Right renal pelvis (tissue), 4 donors: ENCODE results near the gene SPATA20. TPM values are rescaled to one million over a fixed set of nuclear protein-coding genes. Genes with fewer than 3 reads are reported as not detected.
A peak's percentile ranks its signal among the peaks of the same experiment; 100 is the strongest.

Source experiments
- DNase-seq, 4 donors: peaks; one replicate each; pipeline ENCODE4 v3.0.0-alpha.2; 2013; ENCODE audit warnings: low read depth in 4 of 4, low spot score in 3 of 4, missing footprints in 1 of 4
- polyA plus RNA-seq, 4 donors: library from polyadenylated mRNA; unstranded; fragments of 120-200 nt; gene quantifications; one replicate each; pipeline ENCODE4 v1.2.1, GENCODE V29; 2013; ENCODE audit not compliant: insufficient read length in 4 of 4

The SPATA20 gene
- polyA plus RNA-seq, 4 donors = 52.2 to 62.3 (median 53.7) TPM

DNA sequence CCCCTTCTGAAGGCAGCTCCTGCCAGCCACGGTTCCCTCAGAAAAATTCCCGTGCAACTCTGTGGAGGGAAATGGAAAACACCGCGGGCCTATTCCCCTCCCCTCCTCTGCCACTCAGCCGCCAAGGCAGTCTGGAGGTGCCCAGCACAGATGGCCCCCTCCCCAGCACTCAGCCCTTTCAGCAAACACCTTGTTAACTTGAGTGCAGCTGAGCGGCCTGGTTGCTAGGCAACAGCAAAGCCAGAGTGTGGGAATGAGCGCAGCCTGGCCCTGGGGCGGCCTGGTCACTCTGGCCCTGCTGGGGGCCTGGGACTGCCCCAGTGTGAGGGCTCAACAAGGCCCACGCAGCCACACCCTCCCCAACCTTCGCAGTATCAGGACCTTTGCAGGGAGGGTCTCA lies 46.3 kb downstream of the SPATA20 start:
- DNase-seq = peak in 1 of 4 donors; percentile 51

DNA sequence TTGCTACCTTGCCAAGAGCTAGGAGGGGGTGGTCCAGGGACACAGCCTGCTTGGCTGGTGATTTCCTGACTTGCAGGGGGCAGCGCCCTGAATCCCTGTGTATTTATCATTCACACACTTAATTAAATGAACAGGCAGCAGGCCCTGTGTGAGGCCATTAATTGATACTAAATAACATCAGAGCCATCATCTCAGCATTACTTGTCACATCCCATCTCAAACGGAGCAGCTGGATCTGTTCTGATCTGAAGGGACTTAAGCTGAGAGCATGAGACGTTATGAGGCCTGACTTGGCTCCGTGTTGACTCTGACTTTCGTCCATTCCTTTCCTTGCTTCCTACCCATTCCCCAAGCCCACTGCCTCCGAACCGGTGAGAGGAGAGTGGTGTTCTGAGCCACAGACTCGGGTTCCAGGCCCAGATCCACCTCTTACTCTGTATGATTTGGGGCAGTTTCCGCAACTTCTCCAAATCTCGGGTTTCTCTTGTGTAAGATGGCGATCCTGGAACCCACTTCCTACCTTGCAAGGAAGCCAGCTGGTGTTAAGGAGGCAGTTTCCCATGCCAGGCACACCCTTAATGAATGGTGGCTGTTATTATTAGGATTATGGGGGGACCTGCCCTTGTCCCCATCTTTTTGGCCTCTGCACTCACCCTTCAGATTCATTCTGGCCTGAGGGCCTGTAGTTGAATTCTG lies 47.3 kb downstream of the SPATA20 start:
- no peak for DNase-seq

DNA sequence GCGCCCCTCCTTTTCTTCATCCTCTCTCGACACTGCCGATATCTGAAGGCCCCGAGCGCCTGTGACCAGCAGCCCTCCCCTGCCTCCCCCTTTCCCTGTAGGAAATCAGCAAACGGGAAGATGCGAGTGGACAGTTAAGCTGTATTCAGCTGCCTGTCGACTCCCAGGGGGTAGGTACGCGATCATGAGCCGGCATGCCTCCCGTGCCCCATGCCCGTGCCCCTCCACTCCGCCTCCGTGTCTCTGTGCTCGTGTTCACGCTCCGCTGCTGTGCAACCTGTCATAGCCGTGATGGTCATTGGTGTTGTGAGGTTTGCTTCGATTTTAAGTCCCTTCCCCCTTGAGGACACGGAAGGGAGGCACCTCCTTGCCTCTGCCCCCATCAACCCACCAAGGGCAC lies 47.9 kb downstream of the SPATA20 start:
- no peak for DNase-seq

DNA sequence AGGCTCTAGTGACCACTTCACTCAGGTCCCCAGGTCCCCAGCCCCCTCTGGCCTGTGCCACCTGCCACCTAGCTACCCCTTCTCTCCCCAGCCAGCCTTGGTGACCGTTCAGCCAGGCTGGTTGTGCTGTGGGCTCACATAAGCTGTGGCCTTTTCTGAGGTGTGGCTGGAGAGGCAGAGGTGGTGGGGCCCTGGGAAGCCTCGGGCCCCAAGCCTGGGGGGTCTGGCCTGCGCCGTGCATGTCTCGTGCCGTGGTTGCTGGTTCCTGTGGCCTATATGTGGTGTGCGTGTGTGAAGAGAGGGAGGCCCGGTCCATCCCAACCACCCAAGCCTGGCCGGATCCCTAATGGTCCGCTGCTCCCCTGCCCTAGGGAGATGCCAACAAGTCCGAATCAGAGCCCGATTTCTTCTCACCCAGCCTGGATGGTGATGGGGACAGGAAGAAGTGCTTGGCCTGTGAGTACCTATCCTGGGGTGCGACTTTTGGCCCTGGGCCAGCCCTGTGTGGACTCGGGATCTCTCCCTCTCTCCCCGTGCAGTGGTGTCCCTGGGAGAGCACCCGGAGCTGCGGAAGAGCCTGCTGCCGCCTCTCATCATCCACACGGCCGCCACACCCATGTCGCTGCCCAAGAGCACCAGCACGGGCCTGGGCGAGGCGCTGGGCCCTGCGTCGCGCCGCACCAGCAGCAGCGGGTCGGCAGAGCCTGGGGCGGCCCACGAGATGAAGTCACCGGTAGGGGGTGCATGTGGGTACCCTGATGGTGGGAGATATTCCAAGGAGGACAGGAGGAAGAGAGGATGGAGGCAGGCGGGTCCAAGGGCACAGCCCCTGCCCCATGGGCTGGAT lies 49.4 kb downstream of the SPATA20 start:
- DNase-seq = no peak

DNA sequence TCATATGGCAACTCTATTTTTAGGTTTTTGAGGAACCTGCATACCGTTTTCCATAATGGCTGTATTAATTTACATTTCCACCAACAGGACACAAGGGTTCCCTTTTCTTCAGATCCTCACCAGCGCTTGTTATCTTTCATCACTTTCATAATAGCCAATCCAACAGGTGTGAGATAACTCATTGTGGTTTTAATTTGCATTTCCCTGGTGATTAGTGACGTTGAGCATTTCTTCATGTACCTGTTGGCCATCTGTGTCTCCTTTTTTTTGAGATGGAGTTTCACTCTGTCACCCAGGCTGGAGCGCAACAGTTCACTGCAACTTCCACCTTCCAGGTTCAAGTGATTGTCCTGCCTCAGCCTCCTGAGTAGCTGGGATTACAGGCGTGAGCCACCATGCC lies 51.5 kb downstream of the SPATA20 start:
- no peak for DNase-seq

DNA sequence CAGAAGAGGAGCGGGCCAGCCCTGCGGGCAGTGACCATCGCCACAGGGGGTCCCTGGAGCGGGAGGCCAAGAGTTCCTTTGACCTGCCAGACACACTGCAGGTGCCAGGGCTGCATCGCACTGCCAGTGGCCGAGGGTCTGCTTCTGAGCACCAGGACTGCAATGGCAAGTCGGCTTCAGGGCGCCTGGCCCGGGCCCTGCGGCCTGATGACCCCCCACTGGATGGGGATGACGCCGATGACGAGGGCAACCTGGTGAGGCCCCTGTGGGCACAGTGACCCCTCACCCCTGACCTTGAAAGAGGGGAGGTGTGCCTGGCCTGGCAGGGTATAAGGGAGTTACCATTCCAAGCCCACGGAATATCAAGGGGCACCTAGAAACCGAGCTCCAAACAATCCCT lies 52.6 kb downstream of the SPATA20 start:
- DNase-seq = no peak

DNA sequence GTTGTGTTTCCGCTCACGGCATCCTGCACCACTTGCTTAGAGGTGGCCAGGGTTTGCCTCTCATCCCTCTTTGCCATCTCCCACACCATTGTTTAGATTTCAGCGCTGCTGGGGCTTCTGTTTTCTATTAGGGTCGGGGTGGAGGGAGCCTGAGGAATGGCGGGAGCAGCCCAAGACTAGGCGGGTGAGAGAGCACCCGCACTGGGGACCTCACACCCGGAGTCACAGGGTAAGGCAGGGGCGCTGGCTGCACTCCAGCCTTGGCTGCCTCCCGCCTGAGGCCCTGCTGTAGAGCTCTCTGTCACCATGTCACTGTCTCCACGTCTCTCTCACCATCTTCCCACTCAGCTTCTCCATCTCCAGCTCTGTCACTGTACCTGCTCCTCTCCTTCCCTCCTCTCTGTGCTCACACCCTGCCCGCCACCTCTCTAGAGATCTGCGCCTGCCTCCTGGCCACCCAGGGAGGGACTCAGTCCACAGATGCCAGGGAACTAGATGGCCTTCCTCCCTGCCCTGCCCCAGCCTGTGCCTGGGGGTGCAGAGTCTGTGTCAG lies 54.9 kb downstream of the SPATA20 start:
- no peak for DNase-seq

DNA sequence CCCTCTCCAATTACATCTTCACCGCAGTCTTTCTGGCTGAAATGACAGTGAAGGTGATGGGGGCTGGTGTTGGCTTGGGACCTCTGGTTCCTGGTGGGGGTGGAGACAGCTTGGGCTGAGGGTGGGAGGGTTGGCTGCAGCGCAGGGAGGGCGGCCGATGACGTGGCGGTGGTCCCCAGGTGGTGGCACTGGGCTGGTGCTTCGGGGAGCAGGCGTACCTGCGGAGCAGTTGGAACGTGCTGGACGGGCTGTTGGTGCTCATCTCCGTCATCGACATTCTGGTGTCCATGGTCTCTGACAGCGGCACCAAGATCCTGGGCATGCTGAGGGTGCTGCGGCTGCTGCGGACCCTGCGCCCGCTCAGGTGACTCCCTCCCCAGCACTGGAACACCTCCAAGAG lies 55.9 kb downstream of the SPATA20 start:
- DNase-seq = no peak

DNA sequence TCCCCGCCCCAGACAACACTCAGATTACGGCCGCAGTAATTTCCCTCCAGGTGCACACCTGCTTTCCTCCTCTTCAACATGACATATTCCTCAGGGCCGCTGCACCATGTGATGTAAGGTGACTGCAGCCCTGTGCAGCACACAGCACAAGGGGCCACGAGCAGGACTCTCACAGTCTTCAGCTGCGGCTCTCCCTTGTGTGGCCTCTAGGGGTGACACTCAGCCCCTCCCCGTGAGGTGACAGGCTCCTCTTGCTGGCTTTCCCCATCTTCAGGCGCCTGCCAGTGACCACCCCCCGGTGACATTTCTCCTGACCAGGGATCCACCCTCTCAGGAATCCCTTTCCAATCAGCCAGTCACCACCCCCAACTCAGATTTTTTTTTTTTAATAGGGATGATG lies 56.4 kb downstream of the SPATA20 start:
- no peak for DNase-seq

DNA sequence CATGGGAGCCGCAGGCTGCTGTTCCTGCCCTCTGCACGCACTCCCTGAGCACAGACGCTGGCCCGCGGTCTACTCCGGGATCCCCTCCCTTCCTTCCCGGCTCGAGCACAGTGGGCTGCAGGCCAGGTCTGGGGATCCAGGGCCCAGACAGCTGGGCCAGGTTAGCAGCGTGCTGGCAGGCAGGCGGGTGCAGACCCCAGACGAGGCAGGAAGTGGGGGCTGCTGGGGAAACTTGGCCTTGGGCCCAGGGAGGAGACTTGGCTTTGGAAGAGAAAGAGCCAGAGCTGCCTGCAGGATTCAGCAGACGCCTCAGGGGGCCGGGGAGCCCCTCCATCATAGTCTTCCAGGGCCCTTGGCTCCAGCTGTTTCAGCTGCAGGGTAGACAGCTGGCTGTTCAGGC lies 57.5 kb downstream of the SPATA20 start:
- peak; percentile 63 to 80 (median 76) for DNase-seq

DNA sequence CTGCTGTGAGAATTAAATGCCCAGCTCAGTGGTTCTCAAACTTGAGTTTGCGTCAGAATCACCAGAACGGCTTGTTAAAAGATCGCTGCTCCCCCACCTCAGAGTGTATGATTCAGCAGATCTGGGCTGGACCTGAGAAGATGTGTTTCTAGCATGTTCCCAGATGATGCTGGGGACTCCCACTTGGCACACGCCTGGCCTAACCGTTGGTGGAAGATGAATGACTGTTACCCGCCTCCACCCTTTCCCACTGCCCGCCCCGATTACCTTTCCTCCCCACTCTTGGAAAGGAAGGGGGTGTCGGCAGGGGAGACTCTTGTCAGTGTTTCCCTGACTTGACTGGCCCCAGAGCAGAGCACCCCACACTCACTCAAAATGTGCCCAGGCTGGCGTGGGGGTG lies 58.5 kb downstream of the SPATA20 start:
- DNase-seq = no peak

Other genes with a start within 250 kb of the SPATA20 start
- gene XYLT2, start 201.0 kb upstream of the SPATA20 start, polyA plus RNA-seq = 10 to 100 TPM; 17.9 to 25.8 (median 19.0) TPM
- gene MRPL27, start 174.0 kb upstream of the SPATA20 start, polyA plus RNA-seq = 10 to 100 TPM; 64.6 to 78.2 (median 73.0) TPM
- gene EME1, start 173.9 kb upstream of the SPATA20 start, polyA plus RNA-seq = 1 to 10 TPM; 7.4 to 9.1 (median 7.9) TPM
- gene LRRC59, start 149.7 kb upstream of the SPATA20 start, polyA plus RNA-seq = 10 to 100 TPM; 59.9 to 65.0 (median 63.8) TPM
- 10 to 100 TPM; 68.7 to 97.0 (median 91.0) TPM for gene ACSF2, start 121.0 kb upstream of the SPATA20 start, polyA plus RNA-seq
- 1 to 10 TPM in 3 of 4 donors, under 1 TPM in 1; 0.91 to 3.0 (median 1.7) TPM for gene CHAD, start 78.3 kb upstream of the SPATA20 start, polyA plus RNA-seq
- gene RSAD1, start 68.3 kb upstream of the SPATA20 start, polyA plus RNA-seq = 10 to 100 TPM; 49.7 to 56.5 (median 53.1) TPM
- 1 to 10 TPM; 1.9 to 3.0 (median 2.2) TPM for gene MYCBPAP, start 38.7 kb upstream of the SPATA20 start, polyA plus RNA-seq
- gene EPN3, start 14.4 kb upstream of the SPATA20 start, polyA plus RNA-seq = 10 to 100 TPM; 10.1 to 12.9 (median 10.9) TPM
- 1 to 10 TPM; 6.5 to 7.4 (median 6.9) TPM for gene CACNA1G, start 13.5 kb downstream of the SPATA20 start, polyA plus RNA-seq
- gene ABCC3, start 87.7 kb downstream of the SPATA20 start, polyA plus RNA-seq = 10 to 100 TPM in 1 of 4 donors, 1 to 10 TPM in 3; 6.9 to 11.3 (median 9.7) TPM
- 10 to 100 TPM; 41.0 to 51.6 (median 49.3) TPM for gene ANKRD40, start 160.7 kb downstream of the SPATA20 start, polyA plus RNA-seq
- gene LUC7L3, start 172.4 kb downstream of the SPATA20 start, polyA plus RNA-seq = 100 to 1,000 TPM; 493 to 644 (median 630) TPM
- gene ANKRD40CL, start 220.3 kb downstream of the SPATA20 start, polyA plus RNA-seq = under 1 TPM in 3 of 4 donors, not detected in 1; 0.17 to 0.37 (median 0.18) TPM